Immature natural killer cell (primary cell): ENCODE results near the gene MFAP4. TPM values are rescaled to one million over a fixed set of nuclear protein-coding genes. Genes with fewer than 3 reads are reported as not detected.

Experiments
- DNase-seq, 3 donors: peaks; one replicate each; pipeline ENCODE4 v3.0.0; 2022; ENCODE audit warnings: mixed read lengths in 1 of 3
- H3K27ac Mint-ChIP-seq, 6 donors: one replicate each; pipeline ENCODE4 v1.8.0; 2020; ENCODE audit warnings: mixed read lengths in 6 of 6, mild to moderate bottlenecking in 5 of 6, inconsistent platforms in 4 of 6, moderate library complexity in 3 of 6
- H3K27me3 Mint-ChIP-seq, 3 donors: one replicate each; pipeline ENCODE4 v1.8.0; 2020 to 2021; ENCODE audit warnings: low read depth in 3 of 3, mild to moderate bottlenecking in 3 of 3, mixed read lengths in 3 of 3, moderate library complexity in 3 of 3, inconsistent platforms in 1 of 3
- H3K36me3 Mint-ChIP-seq, 3 donors: one replicate each; pipeline ENCODE4 v1.8.0; 2020; ENCODE audit warnings: mixed read lengths in 3 of 3, inconsistent platforms in 2 of 3, mild to moderate bottlenecking in 2 of 3
- H3K4me1 Mint-ChIP-seq, 2 donors: one replicate each; pipeline ENCODE4 v1.8.0; 2020; ENCODE audit warnings: inconsistent platforms in 2 of 2, mild to moderate bottlenecking in 2 of 2, mixed read lengths in 2 of 2, moderate library complexity in 1 of 2
- H3K4me3 Mint-ChIP-seq, 5 donors: one replicate each; pipeline ENCODE4 v1.8.0; 2020; ENCODE audit warnings: mild to moderate bottlenecking in 5 of 5, mixed read lengths in 5 of 5, inconsistent platforms in 3 of 5, moderate library complexity in 3 of 5
- H3K9me3 Mint-ChIP-seq, 6 donors: one replicate each; pipeline ENCODE4 v1.8.0; 2020; ENCODE audit warnings: mild to moderate bottlenecking in 6 of 6, mixed read lengths in 6 of 6, inconsistent platforms in 4 of 6, moderate library complexity in 3 of 6
- polyA plus RNA-seq, 3 donors: library from polyadenylated mRNA; unstranded; fragments of 300-500 nt; fragmentation: Illumina TruSeq; gene quantifications; one replicate each; pipeline ENCODE4 v1.2.3, GENCODE V29; 2021

Gene MFAP4
- polyA plus RNA-seq, 3 donors from 2014 or later = 0.18 TPM; not detected in 2

DNA sequence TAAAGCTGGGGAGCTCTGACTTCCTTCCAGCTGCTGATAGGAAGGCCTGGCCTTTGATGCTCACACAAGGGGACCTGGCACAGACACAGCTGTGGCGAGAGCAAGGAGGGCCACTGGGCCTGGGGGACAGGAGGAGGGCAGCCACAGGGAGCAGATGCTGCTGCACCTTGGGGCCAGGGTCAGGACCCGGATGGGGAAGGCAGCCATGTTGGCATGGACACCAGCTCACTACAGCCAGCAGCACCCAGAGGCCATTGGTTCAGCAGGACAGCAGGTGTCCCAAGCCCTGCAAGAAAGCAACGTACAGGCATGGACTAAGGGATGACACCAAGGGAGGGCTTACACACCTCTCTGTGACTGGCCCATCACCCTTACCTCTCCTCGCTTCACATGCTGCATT is 16.0 kb upstream of the MFAP4 start:
- H3K27ac Mint-ChIP-seq = no peak overlapping the region

DNA sequence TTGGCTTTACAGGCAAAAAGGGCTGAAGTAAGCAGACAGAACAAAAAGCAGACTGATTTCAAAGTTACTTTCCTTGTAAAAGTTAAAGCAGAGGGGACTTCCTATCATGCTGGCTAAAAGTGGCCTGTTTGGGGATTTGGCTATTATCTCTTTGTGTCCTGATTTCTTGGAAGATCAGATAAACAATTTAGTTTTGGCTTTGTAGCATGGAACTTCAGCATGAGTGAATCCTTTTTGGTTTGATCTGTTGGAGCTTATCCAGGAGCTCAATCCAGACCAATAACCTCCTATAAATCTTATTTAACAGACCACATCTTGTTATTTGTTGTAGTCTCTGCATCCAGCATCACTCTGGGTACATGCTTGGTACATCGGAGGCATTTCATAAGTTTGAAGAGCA is 15.2 kb upstream of the MFAP4 start:
- Mint-ChIP-seq H3K27ac (no peak overlapping the region), H3K36me3 (peaks cover 0 to 4% (median 4%) of the 10 kb centered on the region in 3 donors), H3K9me3 (no peaks in the 10 kb centered on the region), H3K4me3 (no peak overlapping the region), H3K27me3 (peaks cover 0 to 7% (median 3%) of the 10 kb centered on the region in 3 donors), H3K4me1 (peaks cover 0 to 4% of the 10 kb centered on the region in 2 donors)
- DNase-seq = no peak

More for the DNA sequence above, 16.0 kb upstream of the MFAP4 start:
- Mint-ChIP-seq H3K4me3 (no peak overlapping the region), H3K4me1 (peaks cover 0 to 4% of the 10 kb centered on the region in 2 donors), H3K36me3 (peaks cover 0 to 4% (median 4%) of the 10 kb centered on the region in 3 donors), H3K27me3 (peaks cover 0 to 7% (median 3%) of the 10 kb centered on the region in 3 donors), H3K9me3 (no peaks in the 10 kb centered on the region)
- DNase-seq = no peak

DNA sequence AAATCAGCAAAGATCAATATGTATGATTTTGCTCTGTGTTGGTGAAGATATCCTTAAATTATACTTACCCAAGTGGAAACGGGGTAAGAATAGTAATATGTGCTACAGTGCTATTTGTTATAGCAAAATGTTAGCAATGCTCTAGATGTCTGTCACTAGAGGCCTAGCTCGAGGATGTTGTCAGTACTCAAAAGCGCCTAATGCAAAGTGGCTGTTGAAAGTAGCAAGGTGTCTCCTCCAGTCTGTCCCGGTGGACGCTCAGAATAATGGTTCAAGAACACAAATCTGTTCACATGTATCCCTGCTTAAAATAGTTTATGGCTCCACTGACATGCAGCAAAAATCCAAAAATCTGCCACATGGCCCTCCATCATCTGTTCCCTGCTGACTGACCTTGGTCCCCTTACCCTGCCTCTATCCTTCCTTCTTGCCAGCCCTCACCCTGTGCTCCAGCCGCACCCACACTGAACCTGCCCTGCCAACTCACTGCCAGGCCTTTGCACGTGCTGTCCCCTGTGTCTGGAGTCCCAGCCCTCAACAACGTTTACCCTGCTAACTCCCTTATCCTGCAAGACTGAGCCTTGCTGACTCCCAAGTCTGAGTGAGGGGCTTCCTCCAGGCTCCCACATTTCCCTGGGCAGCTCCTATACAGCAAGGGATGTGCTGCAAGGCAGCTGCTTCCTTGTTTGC is 14.5 kb upstream of the MFAP4 start:
- Mint-ChIP-seq H3K4me3 (no peak overlapping the region), H3K9me3 (no peaks in the 10 kb centered on the region), H3K27me3 (peaks cover 0 to 7% (median 3%) of the 10 kb centered on the region in 3 donors), H3K36me3 (peaks cover 0 to 8% (median 4%) of the 10 kb centered on the region in 3 donors), H3K4me1 (peaks cover 0 to 4% of the 10 kb centered on the region in 2 donors), H3K27ac (no peak overlapping the region)
- no peak for DNase-seq

DNA sequence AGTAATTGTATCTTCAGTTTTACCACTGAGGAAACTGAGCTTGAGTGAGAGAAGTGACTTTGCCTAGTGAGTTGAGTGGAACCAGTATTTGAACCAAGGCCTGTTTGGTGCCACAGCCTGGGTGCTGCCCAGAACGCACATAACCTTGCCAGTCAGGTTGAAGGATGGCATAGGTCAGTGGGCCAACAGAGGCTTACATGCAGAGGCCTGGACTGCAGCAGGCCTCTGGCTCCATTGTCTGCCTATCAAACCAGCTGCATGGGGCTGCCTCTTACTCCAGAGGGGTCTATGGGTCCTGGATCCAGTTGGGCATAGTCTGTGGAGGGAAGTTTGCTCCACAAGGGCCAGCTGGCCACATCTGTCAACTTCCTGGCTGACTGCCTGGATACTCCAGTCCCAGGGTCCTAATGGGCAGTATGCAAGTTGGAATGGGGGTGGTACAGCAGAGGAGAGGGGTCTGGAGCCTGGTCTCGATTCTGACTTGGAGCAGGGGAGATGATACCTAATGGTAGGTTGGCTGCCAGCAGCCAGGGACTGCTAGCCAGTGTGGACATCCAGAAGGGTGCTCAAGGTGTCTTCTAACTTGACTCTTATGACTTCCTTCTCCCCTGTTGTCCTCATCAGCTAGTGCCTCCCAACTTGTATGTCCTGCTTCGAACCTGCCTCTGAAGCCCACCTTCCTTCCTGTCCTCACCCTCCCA is 12.9 kb upstream of the MFAP4 start:
- Mint-ChIP-seq H3K27ac (peak overlapping the region in 1 of 6 donors; percentile 65), H3K27me3 (peaks cover 0 to 7% (median 3%) of the 10 kb centered on the region in 3 donors), H3K36me3 (peaks cover 0 to 10% (median 4%) of the 10 kb centered on the region in 3 donors), H3K9me3 (no peaks in the 10 kb centered on the region), H3K4me3 (no peak overlapping the region), H3K4me1 (peaks cover 0 to 4% of the 10 kb centered on the region in 2 donors)
- no peak for DNase-seq

DNA sequence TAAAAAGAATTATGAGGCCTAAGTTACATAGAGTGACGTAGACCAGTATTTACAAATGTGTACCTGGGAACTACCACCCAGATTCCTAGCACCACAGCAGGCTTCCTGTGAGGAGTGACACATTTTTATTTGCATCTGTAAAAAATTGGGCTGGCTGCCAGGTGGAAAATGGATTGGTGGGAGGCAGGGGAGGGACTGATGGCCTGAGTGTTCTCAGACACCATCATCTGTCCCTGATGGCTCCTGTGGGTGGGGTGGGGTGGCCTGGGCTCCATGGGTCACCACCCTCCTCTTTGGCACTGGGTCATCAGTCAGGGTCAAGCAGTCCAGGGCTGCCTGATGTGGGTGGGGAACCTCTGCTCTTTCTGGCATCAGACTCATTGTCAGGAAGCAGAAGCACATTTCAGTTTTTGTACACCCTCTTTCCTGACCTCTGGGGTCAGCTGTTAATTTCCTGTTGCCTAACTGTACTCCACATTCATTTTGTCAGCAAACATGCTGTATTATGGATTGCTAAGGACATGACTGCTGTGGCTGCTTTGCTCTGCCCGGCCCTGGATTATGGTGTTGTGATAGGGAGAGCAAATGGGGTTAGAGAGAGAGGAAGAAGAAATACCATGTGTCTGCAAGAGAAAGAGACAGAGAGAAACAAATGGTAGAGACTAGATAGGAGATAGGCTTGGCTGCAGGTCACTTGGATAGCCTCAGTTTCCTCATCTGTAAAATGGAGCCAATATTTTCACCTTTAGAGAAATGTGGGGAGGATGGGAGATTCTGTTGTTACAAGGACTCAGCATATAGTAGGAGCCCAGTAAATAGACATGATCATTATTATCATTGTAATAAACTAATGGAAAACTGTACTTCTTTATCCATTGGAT is 11.6 kb upstream of the MFAP4 start:
- Mint-ChIP-seq H3K4me1 (peaks cover 0 to 4% of the 10 kb centered on the region in 2 donors), H3K36me3 (peaks cover 0 to 10% (median 0%) of the 10 kb centered on the region in 3 donors), H3K9me3 (no peaks in the 10 kb centered on the region), H3K4me3 (no peak overlapping the region), H3K27ac (peak overlapping the region in 1 of 6 donors; percentile 38), H3K27me3 (peaks cover 0 to 5% (median 3%) of the 10 kb centered on the region in 3 donors)
- DNase-seq = no peak

DNA sequence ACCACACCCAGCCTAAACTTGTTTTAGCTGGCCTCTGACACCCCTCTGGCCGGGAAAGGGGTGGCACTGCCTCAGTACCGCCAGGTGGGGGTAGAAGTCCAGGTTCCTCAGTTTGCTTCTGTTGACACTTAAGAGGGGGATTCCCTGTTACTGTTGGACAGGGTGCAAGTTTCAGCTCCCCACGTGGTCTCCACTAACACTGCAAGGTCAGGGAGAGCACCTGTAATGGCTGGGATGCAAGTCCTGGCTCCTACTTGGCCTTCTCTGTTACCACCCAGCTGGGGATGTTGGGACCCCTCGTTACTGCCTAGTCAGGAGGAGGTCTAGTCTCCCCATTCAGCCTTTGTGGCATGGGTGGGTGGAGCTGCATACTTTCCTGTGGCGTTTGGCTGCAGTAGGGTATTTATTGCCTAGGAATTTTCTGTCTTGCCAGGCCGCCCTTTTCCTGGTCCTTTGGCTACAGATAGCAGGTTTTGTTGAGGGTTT is 10.6 kb upstream of the MFAP4 start:
- Mint-ChIP-seq H3K4me3 (no peak overlapping the region), H3K27ac (no peak overlapping the region), H3K27me3 (peaks cover 0 to 3% (median 3%) of the 10 kb centered on the region in 3 donors), H3K9me3 (no peaks in the 10 kb centered on the region), H3K4me1 (peaks cover 0 to 4% of the 10 kb centered on the region in 2 donors), H3K36me3 (peaks cover 0 to 10% (median 0%) of the 10 kb centered on the region in 3 donors)
- no peak for DNase-seq

DNA sequence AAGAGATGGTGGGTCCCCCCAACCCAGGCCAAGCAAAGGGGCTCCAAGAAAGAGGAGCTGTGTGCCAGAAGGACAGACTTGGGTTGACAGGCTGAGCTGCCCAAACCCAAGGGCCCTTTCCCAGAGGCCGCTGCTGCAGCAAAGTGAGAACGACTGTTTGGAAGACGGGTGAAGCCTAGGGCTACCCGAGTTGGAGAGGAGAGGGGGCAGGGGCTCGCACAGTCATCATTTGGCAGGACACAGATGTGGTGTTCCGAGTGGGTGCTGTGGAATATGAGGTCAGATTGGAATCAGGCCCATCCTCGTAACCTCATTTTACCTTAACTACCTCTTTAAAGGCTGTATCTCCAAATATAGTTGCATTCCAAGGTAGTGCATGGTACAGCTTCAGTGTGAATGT is 5.3 kb upstream of the MFAP4 start:
- no peak overlapping the region for H3K4me3 Mint-ChIP-seq
- no peaks in the 10 kb centered on the region for H3K9me3 Mint-ChIP-seq
- peaks cover 0 to 7% (median 0%) of the 10 kb centered on the region in 3 donors for H3K36me3 Mint-ChIP-seq
- H3K27me3 Mint-ChIP-seq = peaks cover 0 to 2% (median 0%) of the 10 kb centered on the region in 3 donors
- peak overlapping the region in 1 of 6 donors; percentile 65 for H3K27ac Mint-ChIP-seq
- H3K4me1 Mint-ChIP-seq = peaks cover 0 to 2% of the 10 kb centered on the region in 2 donors
- no peak for DNase-seq

DNA sequence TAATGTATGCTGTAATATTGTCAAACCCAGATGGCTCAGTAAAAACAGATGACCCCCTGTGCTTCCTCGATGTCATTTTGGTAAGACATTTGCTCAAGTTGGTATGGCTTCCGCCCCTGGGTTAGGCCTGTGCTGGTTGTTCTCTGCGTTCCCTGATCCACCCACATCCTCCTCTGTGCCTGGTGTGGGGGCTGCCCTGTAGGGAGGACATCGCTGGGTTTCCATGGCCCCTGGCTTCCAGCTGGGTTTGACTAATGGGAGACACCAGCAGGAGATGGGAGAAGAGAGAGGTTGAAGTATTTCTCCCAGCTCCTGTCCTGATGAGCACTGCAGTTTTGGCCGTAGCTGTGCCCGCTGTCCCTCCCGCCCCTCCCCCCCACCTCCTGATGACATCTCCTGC is 4.4 kb upstream of the MFAP4 start:
- Mint-ChIP-seq H3K4me1 (peaks cover 0 to 2% of the 10 kb centered on the region in 2 donors), H3K4me3 (no peak overlapping the region), H3K36me3 (peaks cover 0 to 1% (median 0%) of the 10 kb centered on the region in 3 donors), H3K27me3 (peaks cover 0 to 2% (median 0%) of the 10 kb centered on the region in 3 donors), H3K27ac (no peak overlapping the region), H3K9me3 (no peaks in the 10 kb centered on the region)
- DNase-seq = no peak

DNA sequence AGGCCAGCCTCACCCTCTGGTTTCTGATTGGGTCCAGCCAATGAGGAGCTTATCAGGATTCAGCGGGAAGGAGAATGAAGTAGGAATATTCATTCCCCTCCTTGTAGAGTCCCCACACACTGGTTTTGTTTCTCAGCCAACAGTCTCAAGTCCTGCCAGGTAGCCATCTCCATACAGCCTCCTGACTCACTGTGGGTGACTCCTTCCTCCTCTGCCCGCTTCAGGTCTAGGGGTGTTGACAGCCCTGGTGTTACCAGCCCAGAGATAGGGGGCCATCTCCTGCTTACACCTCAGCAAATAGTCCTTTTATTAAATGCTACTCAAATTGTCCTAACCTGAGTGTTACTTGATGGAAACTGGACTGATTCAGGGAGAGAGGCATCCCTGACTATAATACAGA is 4.0 kb upstream of the MFAP4 start:
- Mint-ChIP-seq H3K27me3 (peaks cover 0 to 2% (median 0%) of the 10 kb centered on the region in 3 donors), H3K4me1 (peaks cover 0 to 4% of the 10 kb centered on the region in 2 donors), H3K27ac (peak overlapping the region in 2 of 6 donors; percentile 25 to 53), H3K9me3 (no peaks in the 10 kb centered on the region), H3K36me3 (no peaks in the 10 kb centered on the region), H3K4me3 (no peak overlapping the region)
- no peak for DNase-seq

DNA sequence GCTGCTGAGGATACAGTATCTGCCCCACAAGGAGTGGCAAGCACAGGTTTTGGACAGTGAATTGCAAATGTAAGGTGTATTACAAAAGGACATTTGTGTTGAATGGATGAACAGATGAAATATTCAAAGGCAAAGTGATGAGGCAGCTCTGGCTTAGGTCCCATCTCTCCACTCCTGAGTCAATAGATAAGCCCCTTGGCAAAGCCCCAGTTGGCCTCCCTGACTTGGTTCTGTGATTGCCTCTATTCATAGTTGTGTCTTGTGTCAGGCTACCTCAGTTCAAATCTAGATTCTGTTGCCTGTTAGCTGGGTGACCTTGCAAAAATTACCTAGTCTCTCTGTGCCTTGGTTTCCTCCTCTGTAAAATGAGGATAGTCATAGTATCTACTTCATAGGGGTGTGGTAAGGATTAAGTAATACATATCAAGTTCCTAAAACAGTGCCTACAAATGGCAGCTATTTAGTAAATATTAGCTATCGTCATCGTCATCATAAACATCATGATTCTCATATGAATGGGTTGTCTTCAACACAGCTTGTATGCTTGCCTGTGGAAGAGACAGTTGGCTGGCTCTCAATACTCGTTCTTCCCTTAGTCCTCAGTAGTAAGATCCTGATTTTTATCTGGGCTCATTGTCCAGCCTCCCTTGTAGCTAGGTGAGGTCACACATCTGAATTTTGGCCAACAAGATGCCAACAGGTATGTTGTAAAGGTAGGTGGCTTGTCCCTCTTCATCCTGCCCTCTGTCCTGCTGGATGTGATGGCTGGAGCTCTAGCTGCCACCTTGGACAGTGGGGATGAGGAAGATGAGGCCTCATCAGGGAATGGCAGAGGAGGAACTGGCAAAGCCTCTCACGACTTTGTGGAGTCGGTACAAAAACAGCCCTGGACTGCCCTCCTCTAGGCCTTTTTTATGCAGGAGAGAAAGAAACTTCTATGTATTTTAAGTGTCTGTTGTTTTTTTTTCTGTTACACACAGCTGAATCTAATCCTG is 2.1 kb upstream of the MFAP4 start:
- Mint-ChIP-seq H3K27me3 (peaks cover 0 to 2% (median 0%) of the 10 kb centered on the region in 3 donors), H3K4me3 (no peak overlapping the region), H3K4me1 (peaks cover 9 to 14% of the 10 kb centered on the region in 2 donors), H3K27ac (peak overlapping the region in 1 of 6 donors; percentile 19), H3K36me3 (peaks cover 0 to 6% (median 6%) of the 10 kb centered on the region in 3 donors), H3K9me3 (no peaks in the 10 kb centered on the region)
- no peak for DNase-seq

DNA sequence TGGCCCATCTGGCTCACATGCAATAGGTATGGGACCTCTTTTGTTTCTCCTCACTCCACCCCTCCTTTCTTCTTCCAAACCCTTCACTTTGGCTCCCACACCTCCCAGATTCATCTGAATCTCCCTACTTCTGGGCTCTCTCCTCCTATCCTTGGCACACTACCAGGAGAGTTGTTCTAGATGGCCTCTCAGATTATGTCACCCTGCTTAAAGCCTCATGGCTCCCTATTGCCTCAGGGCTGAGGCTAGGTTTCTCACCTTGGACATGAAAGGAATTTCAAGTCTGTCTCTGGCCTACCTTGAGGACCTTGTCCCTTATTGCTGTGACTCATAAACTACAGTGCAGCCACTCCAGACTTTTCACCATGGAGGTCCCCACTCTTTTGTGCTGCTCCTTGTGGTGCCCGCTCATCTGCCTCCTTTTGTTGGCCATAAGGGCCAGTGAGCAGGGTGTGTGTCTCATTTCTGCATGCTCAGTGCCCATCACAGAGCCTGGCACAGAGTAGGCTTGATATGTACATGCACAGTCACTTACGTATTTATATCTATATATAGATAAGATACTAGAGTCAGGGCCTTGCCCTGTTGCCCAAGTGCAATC is 1.0 kb upstream of the MFAP4 start:
- DNase-seq = no peak
- Mint-ChIP-seq H3K36me3 (peaks cover 0 to 13% (median 6%) of the 10 kb centered on the region in 3 donors), H3K27me3 (peaks cover 0 to 2% (median 0%) of the 10 kb centered on the region in 3 donors), H3K27ac (peak overlapping the region in 4 of 6 donors; percentile 15 to 80 (median 52)), H3K4me1 (peaks cover 11 to 14% of the 10 kb centered on the region in 2 donors), H3K9me3 (no peaks in the 10 kb centered on the region), H3K4me3 (no peak overlapping the region)
